HEK293T (cell line): ENCODE data around the gene MAST4.

Experiments
- CTCF ChIA-PET: fragments of 350-600 bp; formaldehyde crosslinking; extraction: SDS; loops from one replicate; lab custom pipeline; 2021; ENCODE audit warnings: antibody characterized with exemption, inconsistent platforms; lab: Yijun Ruan, JAX
- POLR2A ChIA-PET: fragments of 350-600 bp; formaldehyde crosslinking; extraction: SDS; loops from one replicate; lab custom pipeline; 2020; ENCODE audit warnings: antibody characterized with exemption, inconsistent platforms; lab: Yijun Ruan, JAX
- DNase-seq: peaks from one replicate; pipeline ENCODE4 v3.0.0; 2012; ENCODE audit warnings: mixed read lengths; ENCODE audit errors: extremely low spot score
- ARNT ChIP-seq: fragments of 450-650 bp; IDR thresholded peaks from 2 replicates; pipeline ENCODE4 v1.6.1; 2017; ENCODE audit warnings: mild to moderate bottlenecking
- BHLHE40 ChIP-seq: fragments of 450-650 bp; IDR thresholded peaks from 2 replicates; pipeline ENCODE4 v1.6.1; 2016; ENCODE audit warnings: mild to moderate bottlenecking, moderate library complexity, borderline replicate concordance
- CTBP1 ChIP-seq: fragments of 450-650 bp; IDR thresholded peaks from 2 replicates; pipeline ENCODE4 v1.6.1; 2016; ENCODE audit warnings: borderline replicate concordance
- ELF4 ChIP-seq: fragments of 450-650 bp; IDR thresholded peaks from 2 replicates; pipeline ENCODE4 v1.6.1; 2017; ENCODE audit warnings: antibody characterized with exemption
- FOXA1 ChIP-seq: fragments of 450-650 bp; IDR thresholded peaks from 2 replicates; pipeline ENCODE4 v1.6.1; 2016; ENCODE audit warnings: mild to moderate bottlenecking
- FOXK2 ChIP-seq: fragments of 450-650 bp; IDR thresholded peaks from 2 replicates; pipeline ENCODE4 v1.6.1; 2016; ENCODE audit warnings: mild to moderate bottlenecking
- FOXM1 ChIP-seq: fragments of 450-650 bp; IDR thresholded peaks from 2 replicates; pipeline ENCODE4 v1.6.1; 2017; ENCODE audit warnings: mild to moderate bottlenecking, borderline replicate concordance
- HDGF ChIP-seq: fragments of 450-650 bp; IDR thresholded peaks from 2 replicates; pipeline ENCODE4 v1.6.1; 2017; ENCODE audit warnings: antibody characterized with exemption, borderline replicate concordance
- L3MBTL2 ChIP-seq: fragments of 450-650 bp; conservative IDR thresholded peaks from 2 replicates; pipeline ENCODE4 v1.6.1; 2016; ENCODE audit warnings: mild to moderate bottlenecking
- LEF1 ChIP-seq: fragments of 450-650 bp; IDR thresholded peaks from 2 replicates; pipeline ENCODE4 v1.6.1; 2017; ENCODE audit warnings: mild to moderate bottlenecking, borderline replicate concordance
- NFRKB ChIP-seq: fragments of 450-650 bp; IDR thresholded peaks from 2 replicates; pipeline ENCODE4 v1.6.1; 2016; ENCODE audit warnings: mild to moderate bottlenecking, moderate library complexity
- PKNOX1 ChIP-seq: fragments of 450-650 bp; IDR thresholded peaks from 2 replicates; pipeline ENCODE4 v1.6.1; 2016
- SP1 ChIP-seq: fragments of 450-650 bp; IDR thresholded peaks from 2 replicates; pipeline ENCODE4 v1.6.1; 2017
- SUZ12 ChIP-seq: fragments of 450-650 bp; IDR thresholded peaks from 2 replicates; pipeline ENCODE4 v1.6.1; 2016; ENCODE audit warnings: mild to moderate bottlenecking
- TARDBP ChIP-seq: fragments of 450-650 bp; IDR thresholded peaks from 2 replicates; pipeline ENCODE4 v1.6.1; 2016
- ZNF384 ChIP-seq: fragments of 450-650 bp; IDR thresholded peaks from 2 replicates; pipeline ENCODE4 v1.6.1; 2016

Gene MAST4

GRCh38 chr5:67038817-67039603, 442.8 kb downstream of the MAST4 start:
- no peak for DNase-seq
- TF ChIP-seq ARNT (no peak), LEF1 (no peak)
- POLR2A ChIA-PET = no interaction called here
- CTCF ChIA-PET = interaction anchor here (0.6 kb wide), 1 partner anchor 74 kb away, joined by 3 read pairs; no protein-coding TSS in a partner anchor

- CTCF ChIA-PET = no interaction called here
- POLR2A ChIA-PET = no interaction called here
- DNase-seq = no peak
- TF ChIP-seq CTBP1 = no peak
- no peak for TF ChIP-seq FOXK2
- no peak for TF ChIP-seq FOXA1
- no peak for TF ChIP-seq BHLHE40
- TF ChIP-seq PKNOX1 = no peak
- TF ChIP-seq ARNT = no peak
- TF ChIP-seq LEF1 = no peak
- no peak for TF ChIP-seq SP1
- TF ChIP-seq ELF4 = no peak
- TF ChIP-seq ZNF384 = no peak
- no peak for TF ChIP-seq HDGF
- TF ChIP-seq L3MBTL2 = no peak
- no peak for TF ChIP-seq TARDBP
- no peak for TF ChIP-seq SUZ12
- no peak for TF ChIP-seq NFRKB
- no peak for TF ChIP-seq FOXM1
Observed at GRCh38 chr5:67042176-67043003, 446.2 kb downstream of the MAST4 start.

GRCh38 chr5:67043796-67044511, 447.8 kb downstream of the MAST4 start:
- CTCF ChIA-PET = no interaction called here

GRCh38 chr5:67045816-67046740, 449.9 kb downstream of the MAST4 start:
- ChIA-PET CTCF (interaction anchor here (0.6 kb wide), 1 partner anchor 340 kb away, joined by 3 read pairs; no protein-coding TSS in a partner anchor), POLR2A (no interaction called here)
- DNase-seq = no peak
- TF ChIP-seq PKNOX1 (no peak), HDGF (no peak), L3MBTL2 (no peak), BHLHE40 (no peak), FOXK2 (no peak), ELF4 (no peak), TARDBP (no peak), NFRKB (no peak), ARNT (no peak), FOXA1 (no peak), SUZ12 (no peak), CTBP1 (no peak), SP1 (no peak), LEF1 (no peak), ZNF384 (no peak), FOXM1 (no peak)

More at GRCh38 chr5:67043796-67044511, 447.8 kb downstream of the MAST4 start:
- POLR2A ChIA-PET = no interaction called here
- no peak for DNase-seq
- TF ChIP-seq L3MBTL2 = no peak
- TF ChIP-seq FOXA1 = no peak
- TF ChIP-seq ELF4 = no peak
- no peak for TF ChIP-seq CTBP1

- TF ChIP-seq LEF1 (no peak), BHLHE40 (no peak), SUZ12 (no peak)
- ChIA-PET POLR2A (no interaction called here), CTCF (interaction anchor here (0.6 kb wide), 1 partner anchor 14 kb away, joined by 6 read pairs; no protein-coding TSS in a partner anchor)
- no peak for DNase-seq
Observed at GRCh38 chr5:67047160-67047559, 451.0 kb downstream of the MAST4 start.
